Gastroesophageal sphincter (tissue), 4 donors: ENCODE data around the gene ARHGAP1. TPM values are rescaled to one million over a fixed set of nuclear protein-coding genes. Genes with fewer than 3 reads are reported as not detected.

Source experiments
- ATAC-seq: fragments of 150-250 bp; one replicate; pipeline ENCODE4 v1.9.1; 2016; ENCODE audit warnings: mild to moderate bottlenecking, moderate library complexity
- H3K27ac ChIP-seq, 4 donors: fragments of 200-600 bp; sonication (generic) in 3 of 4; 1 replicate in 3 of 4; 2 replicates in 1 of 4; pipeline ENCODE4 v1.5.1; 2016 to 2019
- H3K27me3 ChIP-seq: fragments of 200-600 bp; sonication (generic); one replicate; pipeline ENCODE4 v1.5.1; 2019
- H3K36me3 ChIP-seq, 2 donors: fragments of 200-600 bp; sonication (generic); one replicate each; pipeline ENCODE4 v1.5.1; 2019; ENCODE audit warnings: control low read depth in 1 of 2
- H3K4me1 ChIP-seq, 3 donors: fragments of 200-600 bp; sonication (generic); 1 replicate in 2 of 3; 2 replicates in 1 of 3; pipeline ENCODE4 v1.5.1; 2016 to 2019; ENCODE audit warnings: control low read depth in 2 of 3
- H3K4me3 ChIP-seq, 2 donors: fragments of 200-600 bp; sonication (generic); one replicate each; pipeline ENCODE4 v1.5.1; 2019; ENCODE audit warnings: mild to moderate bottlenecking in 1 of 2, moderate library complexity in 1 of 2
- H3K9me3 ChIP-seq, 3 donors: fragments of 200-600 bp; sonication (generic); one replicate each; pipeline ENCODE4 v1.5.1; 2017 to 2019; ENCODE audit warnings: control low read depth in 2 of 3
- EP300 ChIP-seq: sonication (generic); formaldehyde crosslinking; IDR thresholded peaks from one replicate; pipeline ENCODE4 v1.6.1; 2017; ENCODE audit warnings: antibody characterized with exemption, mild to moderate bottlenecking
- POLR2A ChIP-seq, 2 donors: fragments of 450-650 bp; IDR thresholded peaks; one replicate each; pipeline ENCODE4 v1.6.1; 2017; ENCODE audit warnings: antibody characterized with exemption in 2 of 2, mild to moderate bottlenecking in 2 of 2, moderate library complexity in 1 of 2
- POLR2AphosphoS5 ChIP-seq: sonication (generic); formaldehyde crosslinking; IDR thresholded peaks from one replicate; pipeline ENCODE4 v1.6.1; 2017; ENCODE audit warnings: antibody characterized with exemption
- WGBS, 2 donors: methylation state at CpG; one replicate each; pipeline ENCODE4 v1.1.5; 2018; ENCODE audit warnings: low coverage in 1 of 2; 5-methylcytosine and 5-hydroxymethylcytosine counted together
- total RNA-seq, 4 donors: library from RNA; depleted of rRNA; stranded (reverse); fragments of >200 nt; gene quantifications; one replicate each; pipeline ENCODE4 v1.1.0, GENCODE V29; 2016
- TF ChIP-seq, protein P1 (sequence below), 4 experiments: fragments of 200-600 bp in 2 of 4; fragments of 450-650 bp in 2 of 4; sonication (generic) in 1 of 4; IDR thresholded peaks; one replicate each; pipeline ENCODE4 v1.5.1; 2017 to 2019; ENCODE audit warnings: antibody characterized with exemption in 4 of 4, mild to moderate bottlenecking in 2 of 4, moderate library complexity in 2 of 4

ARHGAP1 gene
- total RNA-seq, 4 donors from 2014 or later, result 57.3 to 105 (median 64.0) TPM

DNA sequence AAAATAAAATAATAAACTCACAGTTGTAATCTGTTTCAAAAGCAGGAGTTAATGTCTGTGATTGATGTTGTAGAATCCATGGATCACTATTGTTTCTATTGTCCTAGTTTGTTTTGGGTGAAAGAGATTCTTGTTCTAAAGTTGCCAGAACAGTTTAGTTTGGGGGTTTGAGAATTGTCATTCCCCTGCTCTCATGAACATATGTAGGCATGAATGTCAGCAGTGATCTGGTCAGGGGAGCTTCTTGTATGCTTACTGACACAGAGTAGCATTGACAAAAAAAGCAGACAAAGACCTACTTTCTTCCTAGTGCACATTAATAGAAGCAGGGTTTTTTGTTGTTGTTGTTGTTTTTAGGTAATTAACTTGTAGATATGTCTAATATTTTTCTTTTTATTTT, 38.6 kb downstream of the ARHGAP1 start:
- ATAC-seq, result no peak
- no peak for TF ChIP-seq EP300
- TF ChIP-seq, protein P1, sequence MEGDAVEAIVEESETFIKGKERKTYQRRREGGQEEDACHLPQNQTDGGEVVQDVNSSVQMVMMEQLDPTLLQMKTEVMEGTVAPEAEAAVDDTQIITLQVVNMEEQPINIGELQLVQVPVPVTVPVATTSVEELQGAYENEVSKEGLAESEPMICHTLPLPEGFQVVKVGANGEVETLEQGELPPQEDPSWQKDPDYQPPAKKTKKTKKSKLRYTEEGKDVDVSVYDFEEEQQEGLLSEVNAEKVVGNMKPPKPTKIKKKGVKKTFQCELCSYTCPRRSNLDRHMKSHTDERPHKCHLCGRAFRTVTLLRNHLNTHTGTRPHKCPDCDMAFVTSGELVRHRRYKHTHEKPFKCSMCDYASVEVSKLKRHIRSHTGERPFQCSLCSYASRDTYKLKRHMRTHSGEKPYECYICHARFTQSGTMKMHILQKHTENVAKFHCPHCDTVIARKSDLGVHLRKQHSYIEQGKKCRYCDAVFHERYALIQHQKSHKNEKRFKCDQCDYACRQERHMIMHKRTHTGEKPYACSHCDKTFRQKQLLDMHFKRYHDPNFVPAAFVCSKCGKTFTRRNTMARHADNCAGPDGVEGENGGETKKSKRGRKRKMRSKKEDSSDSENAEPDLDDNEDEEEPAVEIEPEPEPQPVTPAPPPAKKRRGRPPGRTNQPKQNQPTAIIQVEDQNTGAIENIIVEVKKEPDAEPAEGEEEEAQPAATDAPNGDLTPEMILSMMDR (IDR thresholded peaks at IDR 0.05), result no peak
- no peak for TF ChIP-seq POLR2A (IDR thresholded peaks at IDR 0.05)
- TF ChIP-seq POLR2AphosphoS5, result no peak

DNA sequence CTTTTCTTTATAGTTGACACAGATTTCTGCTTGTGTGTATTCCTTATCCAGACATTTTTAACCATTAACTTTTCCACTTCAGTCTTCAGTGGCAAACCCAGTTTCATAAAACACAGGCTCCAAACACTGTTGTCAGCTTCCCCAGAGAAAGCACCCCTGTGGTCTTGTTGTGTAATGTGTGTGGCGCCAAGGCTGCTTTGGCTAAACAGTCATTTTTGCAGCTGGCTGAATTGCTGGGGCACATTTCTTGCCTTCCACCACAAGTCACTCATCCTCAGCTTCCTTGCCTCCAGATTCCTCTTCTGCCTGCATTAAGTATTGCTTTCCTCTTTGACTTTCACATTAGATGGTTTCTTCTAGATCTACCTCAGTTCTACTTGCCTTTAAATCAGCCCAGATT, 40.5 kb downstream of the ARHGAP1 start:
- peak; percentile 28 for ATAC-seq
- H3K27ac ChIP-seq, result peak overlapping the region in 1 of 4 donors; percentile 1
- peaks cover 0 to 4% (median 0%) of the 10 kb centered on the region in 3 donors for H3K4me1 ChIP-seq
- H3K27me3 ChIP-seq, result no peaks in the 10 kb centered on the region
- H3K9me3 ChIP-seq, result no peaks in the 10 kb centered on the region
- WGBS, 2 donors, result 88 to 100% methylated on average over 1 of the region's 1 CpG
- TF ChIP-seq POLR2AphosphoS5, result no peak
- TF ChIP-seq POLR2A (IDR thresholded peaks at IDR 0.05), result no peak
- no peak for TF ChIP-seq EP300
- TF ChIP-seq, protein P1 (IDR thresholded peaks at IDR 0.05), result no peak
- H3K36me3 ChIP-seq, result peaks cover 0 to 99% of the 10 kb centered on the region in 2 donors
- no peak overlapping the region for H3K4me3 ChIP-seq

More for the DNA sequence above, 38.6 kb downstream of the ARHGAP1 start:
- Histone ChIP-seq H3K4me1 (peaks cover 0 to 15% (median 2%) of the 10 kb centered on the region in 3 donors), H3K27ac (peak overlapping the region in 1 of 4 donors; percentile 35), H3K4me3 (no peak overlapping the region), H3K27me3 (no peaks in the 10 kb centered on the region), H3K36me3 (peaks cover 0 to 99% of the 10 kb centered on the region in 2 donors), H3K9me3 (no peaks in the 10 kb centered on the region)

DNA sequence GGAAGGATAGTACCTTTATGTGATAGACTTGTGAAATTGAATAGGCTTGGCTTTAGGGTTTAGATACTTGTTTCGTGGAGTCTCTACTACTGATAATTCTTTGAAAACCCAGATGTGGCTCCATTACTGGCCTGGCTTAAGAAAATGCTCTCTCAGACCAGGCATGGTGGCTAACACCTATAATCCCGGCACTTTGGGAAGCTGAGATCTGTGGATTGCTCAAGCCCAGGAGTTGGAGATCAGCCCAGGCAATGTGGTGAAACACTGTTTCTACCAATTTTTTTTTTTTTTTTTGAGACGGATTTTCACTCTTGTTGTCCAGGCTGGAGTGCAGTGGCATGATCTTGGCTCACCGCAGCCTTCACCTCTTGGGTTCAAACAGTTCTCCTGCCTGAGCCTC, 42.2 kb downstream of the ARHGAP1 start:
- peak overlapping the region in 2 of 4 donors; percentile 2 to 12 for H3K27ac ChIP-seq

DNA sequence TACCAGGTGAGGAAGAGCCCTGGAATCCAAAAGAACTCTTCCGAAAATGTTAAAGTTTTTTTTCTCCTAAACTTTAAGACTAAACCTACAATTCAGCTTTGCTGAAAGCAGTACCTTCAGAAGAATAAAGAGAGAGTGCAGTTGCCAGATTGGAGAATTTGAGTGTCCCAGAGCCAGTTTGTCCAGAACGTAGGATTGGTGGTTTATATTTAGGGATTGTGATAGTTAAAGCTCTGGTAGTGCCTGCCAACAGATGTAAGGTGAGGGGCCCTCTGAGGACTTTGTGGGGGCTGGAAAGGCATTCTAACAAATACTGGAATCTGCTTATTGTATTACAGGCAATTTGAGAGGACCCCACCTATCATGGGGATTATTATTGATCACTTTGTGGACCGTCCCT, 43.2 kb downstream of the ARHGAP1 start:
- H3K4me3 ChIP-seq, result no peak overlapping the region
- H3K27me3 ChIP-seq, result no peaks in the 10 kb centered on the region
- WGBS, 2 donors, result 70 to 72% methylated on average over 2 to 3 of the region's 3 CpGs
- no peaks in the 10 kb centered on the region for H3K4me1 ChIP-seq
- ATAC-seq, result no peak
- H3K36me3 ChIP-seq, result peaks cover 0 to 99% of the 10 kb centered on the region in 2 donors
- H3K27ac ChIP-seq, result no peak overlapping the region
- no peak for TF ChIP-seq POLR2A (IDR thresholded peaks at IDR 0.05)
- TF ChIP-seq, protein P1 (IDR thresholded peaks at IDR 0.05), result no peak
- TF ChIP-seq EP300, result no peak
- TF ChIP-seq POLR2AphosphoS5, result no peak
- no peaks in the 10 kb centered on the region for H3K9me3 ChIP-seq

More for the DNA sequence above, 42.2 kb downstream of the ARHGAP1 start:
- Histone ChIP-seq H3K4me1 (peaks cover 0 to under 1% (median 0%) of the 10 kb centered on the region in 3 donors), H3K9me3 (no peaks in the 10 kb centered on the region), H3K27me3 (no peaks in the 10 kb centered on the region), H3K4me3 (no peak overlapping the region), H3K36me3 (peaks cover 0 to 99% of the 10 kb centered on the region in 2 donors)
- TF ChIP-seq EP300, result no peak
- no peak for TF ChIP-seq POLR2A (IDR thresholded peaks at IDR 0.05)
- TF ChIP-seq, protein P1 (IDR thresholded peaks at IDR 0.05), result no peak
- TF ChIP-seq POLR2AphosphoS5, result no peak
- WGBS, 2 donors, result 67 to 89% methylated on average over 2 to 4 of the region's 4 CpGs
- peak; percentile 84 for ATAC-seq

DNA sequence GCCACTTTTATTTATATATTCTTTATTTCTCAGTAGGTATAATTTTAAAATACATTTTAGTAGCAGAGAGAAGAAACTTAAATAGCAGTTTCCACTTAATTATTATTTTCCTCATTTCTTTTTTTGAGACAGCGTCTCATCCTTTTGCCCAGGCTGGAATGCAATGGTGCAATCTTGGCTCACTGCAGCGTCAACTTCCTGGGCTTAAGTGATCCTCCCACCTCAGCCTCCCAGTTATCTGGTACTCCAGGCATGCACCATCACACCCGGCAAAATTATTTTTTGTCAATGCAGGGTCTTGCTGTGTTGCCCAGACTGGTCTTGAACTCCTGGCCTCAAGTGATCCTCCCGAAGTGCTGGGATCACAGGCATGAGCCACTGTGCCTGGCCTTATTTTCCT, 44.8 kb downstream of the ARHGAP1 start:
- 80 to 82% methylated on average over 1 to 4 of the region's 4 CpGs for WGBS, 2 donors
- no peaks in the 10 kb centered on the region for H3K27me3 ChIP-seq
- ATAC-seq, result no peak
- no peak for TF ChIP-seq POLR2A (IDR thresholded peaks at IDR 0.05)
- TF ChIP-seq, protein P1 (IDR thresholded peaks at IDR 0.05), result no peak
- TF ChIP-seq POLR2AphosphoS5, result no peak
- H3K27ac ChIP-seq, result no peak overlapping the region
- H3K4me3 ChIP-seq, result no peak overlapping the region
- H3K9me3 ChIP-seq, result no peaks in the 10 kb centered on the region
- no peaks in the 10 kb centered on the region for H3K4me1 ChIP-seq
- H3K36me3 ChIP-seq, result peaks cover 0 to 100% of the 10 kb centered on the region in 2 donors
